GM18870 (cell line): ENCODE data around the gene PIEZO2.

Experiments
- ATAC-seq: cut with Tn5 transposase; IDR thresholded peaks from one replicate; pipeline ENCODE4 v1.9.1; 2021; ENCODE audit warnings: moderate library complexity; ENCODE audit not compliant: unreplicated experiment

Gene PIEZO2

GRCh38 chr18:11034884-11035283, 114.5 kb downstream of the PIEZO2 start:
- no peak for ATAC-seq

GRCh38 chr18:11033503-11033902, 115.9 kb downstream of the PIEZO2 start:
- ATAC-seq, result no peak

GRCh38 chr18:11031966-11032365, 117.4 kb downstream of the PIEZO2 start:
- no peak for ATAC-seq

DNA sequence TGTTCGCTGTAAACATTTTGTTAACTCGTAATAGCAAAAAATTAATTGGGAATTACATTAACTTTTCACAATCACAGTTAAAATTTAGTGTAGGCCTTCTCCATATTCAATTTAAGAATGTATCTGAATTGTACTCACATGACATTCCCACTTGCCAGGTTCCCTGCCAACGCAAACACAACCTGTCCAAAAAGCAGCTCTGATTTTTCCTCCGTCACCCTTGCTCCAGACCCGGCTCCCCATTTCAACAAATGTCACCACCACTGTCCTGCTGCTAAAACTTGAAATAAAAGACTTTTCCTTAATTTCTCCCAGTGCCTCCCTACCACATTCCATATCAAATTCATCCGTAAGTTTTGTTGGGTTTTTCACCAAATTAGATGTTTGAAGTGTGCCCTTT, 120.3 kb downstream of the PIEZO2 start:
- ATAC-seq, result no peak

- ATAC-seq, result no peak
Measured at GRCh38 chr18:11027862-11028261, 121.5 kb downstream of the PIEZO2 start.

DNA sequence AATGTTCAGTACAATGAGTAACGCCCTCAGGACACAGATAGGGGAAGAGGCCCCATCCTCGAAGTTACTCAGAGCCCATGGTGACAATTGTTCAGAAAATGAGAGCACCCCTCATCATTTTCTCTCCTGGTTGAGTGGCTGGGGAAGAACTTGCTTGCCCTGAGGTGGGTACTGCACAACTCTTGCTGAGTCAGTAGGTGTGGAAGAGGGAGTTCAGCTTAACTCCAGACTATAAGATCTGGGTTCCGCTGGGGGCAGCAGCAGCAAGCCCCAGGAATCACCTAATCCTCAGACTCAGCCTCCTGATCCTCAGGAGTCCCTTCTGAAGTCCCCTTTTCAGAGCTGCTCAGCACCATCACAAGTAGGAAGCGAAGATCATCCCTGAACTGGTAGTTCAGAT, 123.7 kb downstream of the PIEZO2 start:
- ATAC-seq, result no peak

- ATAC-seq, result no peak
Measured at GRCh38 chr18:11024928-11025669, 124.3 kb downstream of the PIEZO2 start.

DNA sequence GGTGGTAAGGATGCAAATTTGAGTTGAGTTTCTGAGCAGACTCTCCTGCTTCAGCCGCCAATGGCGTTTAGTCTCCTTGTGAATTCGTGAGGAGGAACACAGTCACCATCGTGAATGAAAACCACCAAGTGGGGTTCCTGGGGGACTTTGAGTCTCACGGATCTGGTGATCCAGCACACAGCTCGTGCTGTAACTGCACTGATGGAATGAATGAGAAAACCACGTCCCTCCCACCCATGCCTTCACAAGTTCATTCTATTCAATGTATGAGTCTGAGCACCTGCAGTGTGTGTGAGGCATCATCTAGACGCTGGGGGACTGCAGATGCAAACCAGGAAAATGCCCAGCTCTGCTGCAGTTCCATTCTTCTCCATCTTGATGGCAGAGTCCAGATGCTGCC, 127.9 kb downstream of the PIEZO2 start:
- no peak for ATAC-seq

GRCh38 chr18:11020877-11021414, 128.4 kb downstream of the PIEZO2 start:
- ATAC-seq, result no peak

DNA sequence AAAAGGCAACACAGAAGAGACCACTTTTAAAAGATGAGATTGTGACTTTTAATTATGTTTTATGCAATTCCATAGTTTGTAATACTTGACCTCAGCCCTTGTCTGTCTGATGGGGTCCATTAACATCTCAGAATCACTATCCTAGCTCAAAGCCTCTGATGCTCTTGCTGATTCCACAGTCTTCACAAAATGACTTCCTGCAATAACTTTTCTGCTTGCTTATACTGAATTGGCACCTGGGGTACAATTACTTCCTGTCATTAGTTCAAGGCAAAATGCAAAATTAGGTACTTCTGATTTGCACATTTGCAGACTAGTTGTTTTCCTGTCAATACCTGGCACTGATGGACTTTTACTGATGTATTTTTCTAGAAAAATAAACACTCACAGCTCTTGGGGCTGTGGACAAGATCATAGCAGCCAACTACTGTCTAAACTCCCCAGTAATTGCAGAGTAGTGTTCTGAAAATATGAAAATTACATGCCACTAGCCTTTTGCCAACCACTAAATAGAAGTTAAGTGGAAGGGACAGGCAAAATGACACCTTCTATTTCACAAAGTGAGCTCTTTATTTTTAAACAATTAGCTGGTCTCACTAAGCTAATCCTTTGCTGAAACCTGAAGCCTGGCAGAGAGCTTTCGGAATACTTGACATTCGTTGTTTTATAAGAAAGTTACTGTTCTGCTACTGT, 129.1 kb downstream of the PIEZO2 start:
- ATAC-seq, result no peak

GRCh38 chr18:11019295-11020105, 129.9 kb downstream of the PIEZO2 start:
- ATAC-seq, result no peak

DNA sequence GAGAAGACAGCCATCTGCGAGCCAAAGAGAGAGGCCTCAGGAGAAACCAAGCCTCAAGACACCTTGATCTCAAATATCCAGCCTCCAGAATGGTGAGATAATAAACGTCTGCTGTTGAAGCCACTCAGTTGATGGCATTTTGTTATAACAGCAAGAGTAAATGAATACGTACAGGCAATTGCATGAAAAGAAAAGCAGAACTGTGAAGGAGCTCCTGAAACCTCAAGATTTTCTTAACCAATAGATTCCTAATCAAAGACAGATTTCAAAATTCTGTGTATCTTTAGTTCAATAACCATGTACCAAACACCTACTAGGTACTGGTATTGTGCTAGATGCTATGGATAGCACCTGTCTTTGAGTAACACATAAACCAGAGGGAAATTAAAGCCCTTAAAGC, 139.5 kb downstream of the PIEZO2 start:
- no peak for ATAC-seq

DNA sequence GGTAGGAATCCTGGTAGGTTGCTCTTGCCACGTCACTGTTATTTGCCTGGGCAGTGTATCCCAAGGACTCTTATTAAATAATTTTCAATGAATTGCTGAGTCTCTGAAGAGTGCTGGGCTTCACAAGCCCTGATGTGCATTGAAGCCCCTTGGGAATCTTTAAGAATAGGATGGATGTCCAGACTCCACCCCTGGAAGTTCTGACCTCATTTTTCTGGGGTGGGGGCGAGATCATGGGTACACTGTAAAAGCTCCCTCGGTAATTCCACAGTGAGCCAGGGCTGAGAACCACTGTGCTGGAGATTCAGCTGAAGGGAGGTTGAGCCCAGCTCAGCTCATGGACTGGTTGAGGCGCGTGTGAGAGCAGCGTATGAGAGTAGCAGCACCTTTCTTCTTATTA, 140.2 kb downstream of the PIEZO2 start:
- no peak for ATAC-seq

DNA sequence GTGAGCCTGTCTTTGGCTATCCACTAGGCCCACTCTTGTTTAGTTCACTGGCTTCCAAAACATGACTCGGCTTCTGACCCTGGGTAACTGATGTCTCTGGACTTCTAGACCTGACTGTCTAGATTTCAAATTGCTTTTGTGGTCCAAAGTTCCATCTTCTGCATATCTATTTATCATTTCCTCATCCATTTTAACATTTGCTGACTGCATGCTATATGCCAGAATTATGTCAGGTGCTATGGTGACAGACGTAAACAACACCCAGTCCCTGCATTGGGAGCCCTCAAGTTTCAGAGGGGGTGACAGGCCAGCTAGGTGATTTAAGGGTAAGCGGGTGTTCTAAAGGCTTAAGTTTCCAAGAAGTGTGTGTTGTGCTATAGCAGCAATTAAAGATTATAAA, 140.9 kb downstream of the PIEZO2 start:
- no peak for ATAC-seq

- no peak for ATAC-seq
Measured at GRCh38 chr18:11005528-11005927, 143.8 kb downstream of the PIEZO2 start.

GRCh38 chr18:11004951-11005350, 144.4 kb downstream of the PIEZO2 start:
- no peak for ATAC-seq

- no peak for ATAC-seq
Measured at GRCh38 chr18:11004294-11004693, 145.1 kb downstream of the PIEZO2 start.

DNA sequence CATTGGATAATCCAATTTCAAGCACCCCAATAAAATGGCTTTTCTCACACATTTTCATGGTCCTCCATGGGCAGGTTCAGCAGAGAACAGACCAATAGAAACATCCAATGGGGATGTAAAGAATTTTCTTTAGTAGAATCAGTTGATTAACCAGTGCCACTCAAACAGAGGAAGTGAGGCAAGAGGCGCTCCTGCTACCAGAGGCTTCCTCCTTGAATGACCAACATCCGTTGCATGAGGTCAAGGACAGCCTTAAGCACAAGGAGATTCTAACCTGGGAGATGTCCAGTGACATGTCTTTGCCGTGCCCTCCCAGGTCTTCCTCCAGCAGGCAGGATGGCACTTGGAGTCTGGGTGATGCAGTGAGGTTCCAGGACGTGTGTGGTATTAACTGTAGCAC, 146.6 kb downstream of the PIEZO2 start:
- no peak for ATAC-seq

DNA sequence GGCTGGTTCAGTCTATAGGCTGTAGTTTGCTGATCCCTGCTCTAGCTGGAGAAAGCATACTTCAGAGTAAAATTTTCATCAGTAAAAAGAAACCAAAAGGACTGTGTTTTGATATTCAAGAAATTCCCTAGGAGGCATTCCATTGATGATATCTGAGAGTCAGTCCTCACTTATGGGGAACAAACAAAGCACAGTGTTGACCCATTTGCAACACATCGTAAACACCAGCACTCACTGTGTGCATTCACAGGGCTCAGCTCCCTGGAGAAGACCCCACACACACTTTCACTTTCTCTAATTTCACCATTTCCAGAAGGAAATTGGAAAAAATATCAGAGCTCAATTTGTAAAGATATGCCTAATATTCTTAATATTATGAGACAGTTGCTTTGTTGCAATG, 147.1 kb downstream of the PIEZO2 start:
- ATAC-seq, result no peak

GRCh38 chr18:11000071-11000470, 149.3 kb downstream of the PIEZO2 start:
- no peak for ATAC-seq

DNA sequence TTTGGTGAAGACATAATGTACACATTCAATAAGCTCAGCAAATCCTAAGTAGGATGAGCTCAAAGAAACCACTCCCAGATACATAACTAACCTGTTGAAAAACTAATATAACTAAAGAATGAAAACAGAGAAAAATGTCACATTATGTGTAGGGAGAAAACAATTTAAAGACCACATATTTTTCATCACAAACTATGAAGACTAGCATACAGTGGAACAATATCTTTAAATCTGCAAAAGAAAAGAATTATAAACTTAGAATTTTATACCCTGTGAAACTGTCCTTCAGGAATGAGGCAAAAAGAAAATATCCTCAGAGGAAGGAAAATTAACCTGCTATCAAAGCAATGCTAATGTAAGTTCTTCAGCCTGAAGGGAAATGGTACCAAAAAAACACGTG, 151.5 kb downstream of the PIEZO2 start:
- ATAC-seq, result no peak

GRCh38 chr18:10995550-10995949, 153.8 kb downstream of the PIEZO2 start:
- ATAC-seq, result no peak
